GM12878 (cell line): ENCODE data around the gene MAMDC2. TPM values are rescaled to one million over a fixed set of nuclear protein-coding genes. Genes with fewer than 3 reads are reported as not detected.

ENCODE experiments used
- ATAC-seq: fragments of 200-7000 bp; cut with Tn5 transposase; 3 replicates; pipeline ENCODE4 v1.9.1; 2020; ENCODE audit warnings: mild to moderate bottlenecking, moderate library complexity
- BruUV-seq: library from RNA; stranded (reverse); fragments of 400-500 nt; replicated peaks from 2 replicates; lab custom pipeline; 2021; lab: Mats Ljungman, UMichigan
- CTCF ChIA-PET: fragments of 300-600 bp; sonication (Branson Sonifier 250); formaldehyde crosslinking; extraction: SDS; loops from one replicate; lab custom pipeline; 2021; ENCODE audit warnings: inconsistent platforms; lab: Yijun Ruan, JAX
- POLR2A ChIA-PET: fragments of 350-600 bp; formaldehyde crosslinking; extraction: SDS; loops from one replicate; lab custom pipeline; 2021; ENCODE audit warnings: inconsistent platforms; lab: Charles Lee
- RAD21 ChIA-PET: fragments of 300-600 bp; sonication (Branson Sonifier 250); formaldehyde crosslinking; loops from one replicate; lab custom pipeline; 2023; ENCODE audit warnings: antibody characterized with exemption; ENCODE audit not compliant: unreplicated experiment; lab: Charles Lee
- SMC1A ChIA-PET: fragments of 300-600 bp; sonication (Branson Sonifier 250); formaldehyde crosslinking; loops from one replicate; lab custom pipeline; 2023; ENCODE audit not compliant: unreplicated experiment, uncharacterized antibody; lab: Charles Lee
- DNase-seq: peaks from one replicate; pipeline ENCODE4 v3.0.0-alpha.2; 2011; ENCODE audit warnings: low read depth, low spot score
- FAIRE-seq: peaks from 3 replicates; lab custom pipeline; 2011; peaks lifted over from hg19 to GRCh38; lab: Jason Lieb, UNC
- H2AFZ ChIP-seq: 2 replicates; pipeline ENCODE4 v1.6.0; 2011; ENCODE audit warnings: low read depth, low read length, control low read depth; ENCODE audit not compliant: control insufficient read depth
- H3K27ac ChIP-seq: 2 replicates; pipeline ENCODE4 v1.5.1; 2011; ENCODE audit warnings: control low read depth; ENCODE audit not compliant: control insufficient read depth, insufficient read depth
- H3K27me3 ChIP-seq, 2 experiments: replicated peaks in 1 of 2; 2 replicates each; pipeline versions ENCODE4 v1.6.0 to v1.6.1; 2011; ENCODE audit warnings: low read length in 1 of 2; ENCODE audit not compliant: control insufficient read depth in 2 of 2, insufficient read depth in 2 of 2
- H3K36me3 ChIP-seq, 2 experiments: 2 replicates each; pipeline ENCODE4 v1.5.1; 2011; ENCODE audit warnings: low read length in 1 of 2; ENCODE audit not compliant: control insufficient read depth in 2 of 2, insufficient read depth in 2 of 2
- H3K4me1 ChIP-seq: 2 replicates; pipeline ENCODE4 v1.6.1; 2011; ENCODE audit warnings: mild to moderate bottlenecking, low read length, moderate library complexity, mixed read lengths; ENCODE audit not compliant: control insufficient read depth, insufficient read depth
- H3K4me2 ChIP-seq: 2 replicates; pipeline ENCODE4 v1.6.0; 2011; ENCODE audit warnings: control low read depth; ENCODE audit not compliant: control insufficient read depth, insufficient read depth
- H3K4me3 ChIP-seq: fragments of 200-600 bp; sonication (generic); 2 replicates; pipeline ENCODE4 v1.5.1; 2016
- H3K79me2 ChIP-seq: 2 replicates; pipeline ENCODE4 v1.6.0; 2011; ENCODE audit warnings: low read length; ENCODE audit not compliant: control insufficient read depth, insufficient read depth
- H3K9ac ChIP-seq: 2 replicates; pipeline ENCODE4 v1.8.0; 2011; ENCODE audit warnings: low read length, control low read depth, mixed read lengths; ENCODE audit not compliant: control insufficient read depth, insufficient read depth
- H3K9me3 ChIP-seq: replicated peaks from 3 replicates; pipeline ENCODE4 v1.5.1; 2011; ENCODE audit warnings: mild to moderate bottlenecking, low read length; ENCODE audit not compliant: control insufficient read depth, insufficient read depth
- H4K20me1 ChIP-seq: 2 replicates; pipeline ENCODE4 v1.6.0; 2011; ENCODE audit not compliant: control insufficient read depth, insufficient read depth
- GATAD2B ChIP-seq: fragments of 450-650 bp; conservative IDR thresholded peaks from 2 replicates; pipeline ENCODE4 v1.6.1; 2017; ENCODE audit warnings: low read depth, mild to moderate bottlenecking, moderate library complexity
- KLF5 ChIP-seq: fragments of 450-650 bp; IDR thresholded peaks from 2 replicates; pipeline ENCODE4 v1.6.1; 2014; ENCODE audit warnings: mild to moderate bottlenecking; ENCODE audit not compliant: partially characterized antibody
- POU2F2 ChIP-seq: IDR thresholded peaks from 3 replicates; pipeline ENCODE4 v1.6.1; 2011; ENCODE audit warnings: low read depth, mild to moderate bottlenecking, low read length, borderline replicate concordance
- RAD51 ChIP-seq: fragments of 450-650 bp; IDR thresholded peaks from 2 replicates; pipeline ENCODE4 v1.6.1; 2016; ENCODE audit warnings: moderate library complexity, mild to moderate bottlenecking, inconsistent platforms
- TAF1 ChIP-seq: IDR thresholded peaks from 2 replicates; pipeline ENCODE4 v1.6.1; 2011; ENCODE audit warnings: mild to moderate bottlenecking, low read depth, low read length, borderline replicate concordance
- WGBS: methylation state at CpG from one replicate; pipeline ENCODE4 v1.1.6; 2016; ENCODE audit warnings: low lambda C conversion rate; ENCODE audit not compliant: insufficient replicate concordance, insufficient coverage; ENCODE audit errors: missing lambda C conversion rate; 5-methylcytosine and 5-hydroxymethylcytosine counted together
- in situ Hi-C: fragments of 300-500 bp; cut with MboI; formaldehyde crosslinking; loops from 9 replicates; pipeline ENCODE4 v1.14.3; 2018; ENCODE audit warnings: mixed read lengths
- intact Hi-C: fragments of 100-400 bp; cut with micrococcal nuclease; formaldehyde crosslinking; loops from one replicate; pipeline ENCODE4 v1.14.2; 2022; ENCODE audit not compliant: unreplicated experiment
- polyA plus RNA-seq, 11 experiments: library from polyadenylated mRNA; depleted of rRNA in 4 of 11; unstranded in 6 of 11; stranded (reverse) in 5 of 11; fragments of >200 nt; fragmentation: Nextera tagmentation in 4 of 11; fragmentation: Illumina TruSeq in 1 of 11; extraction: Ambion mirVana in 4 of 11; extraction: Trizol in 1 of 11; gene quantifications; 1 replicate in 1 of 11; 2 replicates in 10 of 11; pipeline versions ENCODE4 v1.2.1 to v1.2.3, GENCODE V29; 2011 to 2016; ENCODE audit warnings: inconsistent platforms in 2 of 11, missing spikeins in 2 of 11, low read depth in 1 of 11
- total RNA-seq, 4 experiments: library from RNA; depleted of rRNA in 3 of 4; stranded (reverse); fragments of >200 nt in 3 of 4; fragmentation: Illumina TruSeq in 1 of 4; extraction: Trizol in 1 of 4; gene quantifications; 2 replicates each; pipeline versions ENCODE4 v1.2.1 to v1.2.3, GENCODE V29; 2013 to 2021
- TF ChIP-seq, protein P1 (sequence below): IDR thresholded peaks from 2 replicates; pipeline ENCODE4 v1.6.1; 2011; ENCODE audit warnings: mild to moderate bottlenecking, low read depth, low read length, moderate library complexity; ENCODE audit not compliant: insufficient replicate concordance

The MAMDC2 gene
- total and polyA plus RNA-seq, 10 of the 15 experiments (the other 5 are each of a cell fraction or from before 2014, with no cell fraction given): 0.01 to 0.09 TPM; not detected in 8

DNA sequence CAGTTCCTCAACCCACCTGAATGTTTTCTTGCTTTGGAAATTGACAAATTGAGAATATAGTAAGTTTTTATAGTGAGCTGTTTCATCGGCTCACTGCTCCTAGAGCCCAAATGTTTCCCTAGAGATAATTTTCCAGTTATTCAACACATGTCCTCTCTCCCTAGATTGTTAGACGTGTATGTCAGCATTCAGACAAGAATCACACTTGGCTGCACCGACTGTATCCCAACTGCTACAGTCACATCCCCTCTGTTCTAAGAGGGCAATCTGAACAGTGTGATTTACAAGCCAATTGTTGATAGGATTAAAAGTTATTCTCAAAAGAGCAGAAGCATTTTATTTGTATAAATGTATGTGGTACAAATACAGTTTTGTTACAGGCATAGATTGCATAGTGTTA, 93.9 kb downstream of the MAMDC2 start:
- WGBS: 13% methylated on average over 3 of the region's 3 CpGs
- no peak for FAIRE-seq

DNA sequence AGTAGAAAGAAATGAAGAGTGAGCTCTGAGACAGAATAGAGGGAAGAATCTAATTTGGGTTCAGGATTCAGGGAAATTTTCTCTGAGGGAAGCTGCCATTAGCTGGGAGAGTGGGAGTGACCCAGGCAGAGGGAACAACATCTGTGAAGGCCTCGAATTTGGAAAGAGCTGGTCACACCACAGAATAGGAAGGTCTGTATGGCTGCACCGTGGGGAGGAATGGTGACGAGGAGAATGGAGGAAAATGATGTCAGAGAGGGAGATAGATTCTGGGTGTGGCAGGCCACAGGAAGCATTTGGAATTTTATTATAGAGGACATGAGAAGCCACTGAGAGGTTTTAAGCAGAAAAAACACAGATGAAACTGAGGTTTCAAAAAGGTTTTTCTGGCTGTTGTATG, 98.5 kb downstream of the MAMDC2 start:
- H3K4me2 ChIP-seq: no peak overlapping the region

More for the DNA sequence above, 93.9 kb downstream of the MAMDC2 start:
- RAD21 ChIA-PET: no interaction called here
- no peak overlapping the region for H2AFZ ChIP-seq
- intact Hi-C loops: no loop called here
- no peak overlapping the region for H3K4me3 ChIP-seq
- no peaks in the 10 kb centered on the region for H3K79me2 ChIP-seq
- TF ChIP-seq TAF1 (no peak), KLF5 (no peak), GATAD2B (no peak)
- TF ChIP-seq, protein P1, sequence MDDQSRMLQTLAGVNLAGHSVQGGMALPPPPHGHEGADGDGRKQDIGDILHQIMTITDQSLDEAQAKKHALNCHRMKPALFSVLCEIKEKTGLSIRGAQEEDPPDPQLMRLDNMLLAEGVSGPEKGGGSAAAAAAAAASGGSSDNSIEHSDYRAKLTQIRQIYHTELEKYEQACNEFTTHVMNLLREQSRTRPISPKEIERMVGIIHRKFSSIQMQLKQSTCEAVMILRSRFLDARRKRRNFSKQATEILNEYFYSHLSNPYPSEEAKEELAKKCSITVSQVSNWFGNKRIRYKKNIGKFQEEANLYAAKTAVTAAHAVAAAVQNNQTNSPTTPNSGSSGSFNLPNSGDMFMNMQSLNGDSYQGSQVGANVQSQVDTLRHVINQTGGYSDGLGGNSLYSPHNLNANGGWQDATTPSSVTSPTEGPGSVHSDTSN: no peak
- TF ChIP-seq, all 136 proteins: peak for 0
- Histone ChIP-seq H3K36me3 (no peaks in the 10 kb centered on the region), H3K27ac (no peak overlapping the region), H3K4me1 (no peaks in the 10 kb centered on the region), H3K9ac (no peak overlapping the region), H3K4me2 (no peak overlapping the region), H3K27me3 (no peaks in the 10 kb centered on the region), H4K20me1 (no peaks in the 10 kb centered on the region), H3K9me3 (no peaks in the 10 kb centered on the region)
- CTCF ChIA-PET: no interaction called here
- BruUV-seq: no TSS peak
- ATAC-seq (no peak), DNase-seq (no peak)
- SMC1A ChIA-PET: no interaction called here
- in situ Hi-C loops: no loop called here
- POLR2A ChIA-PET: no interaction called here

More for the DNA sequence above, 98.5 kb downstream of the MAMDC2 start:
- CTCF ChIA-PET: no interaction called here
- intact Hi-C loops (no loop called here), in situ Hi-C loops (no loop called here)
- Histone ChIP-seq H3K4me1 (no peaks in the 10 kb centered on the region), H4K20me1 (no peaks in the 10 kb centered on the region), H3K27me3 (no peaks in the 10 kb centered on the region; a peak in 1 of 4 replicates), H3K4me3 (no peak overlapping the region), H3K27ac (no peak overlapping the region), H3K9ac (no peak overlapping the region), H3K79me2 (no peaks in the 10 kb centered on the region), H3K9me3 (no peaks in the 10 kb centered on the region)
- RAD21 ChIA-PET: no interaction called here
- SMC1A ChIA-PET: no interaction called here
- ATAC-seq (no peak), FAIRE-seq (no peak), DNase-seq (no peak)
- POLR2A ChIA-PET: no interaction called here
- TF ChIP-seq TAF1 (no peak), RAD51 (no peak), POU2F2 (no peak)
- TF ChIP-seq, all 136 proteins: peak for 0
- H2AFZ ChIP-seq: no peak overlapping the region
- 13% methylated on average over 3 of the region's 3 CpGs for WGBS
- no TSS peak for BruUV-seq
- H3K36me3 ChIP-seq: no peaks in the 10 kb centered on the region
